COLO668 (cell line): Measurements from ENCODE around the gene NALCN.

Source experiments
- DNase-seq: peaks from one replicate; lab custom pipeline; 2025; ENCODE audit not compliant: unreplicated experiment; lab: John Stamatoyannopoulos, UW

NALCN gene

GRCh38 chr13:101211261-101211660 is 205.0 kb downstream of the NALCN start:
- no peak for DNase-seq

GRCh38 chr13:101210774-101211173 is 205.5 kb downstream of the NALCN start:
- no peak for DNase-seq

- DNase-seq, result no peak
Observed at GRCh38 chr13:101209206-101209893, 207.0 kb downstream of the NALCN start.

GRCh38 chr13:101205408-101205807 is 210.9 kb downstream of the NALCN start:
- no peak for DNase-seq

- no peak for DNase-seq
Observed at GRCh38 chr13:101204270-101205020, 211.9 kb downstream of the NALCN start.

GRCh38 chr13:101202590-101202989 is 213.7 kb downstream of the NALCN start:
- no peak for DNase-seq

GRCh38 chr13:101190976-101191375 is 225.3 kb downstream of the NALCN start:
- DNase-seq, result no peak

GRCh38 chr13:101190337-101190736 is 226.0 kb downstream of the NALCN start:
- no peak for DNase-seq

- DNase-seq, result no peak
Observed at GRCh38 chr13:101185606-101186005, 230.7 kb downstream of the NALCN start.

GRCh38 chr13:101181076-101181685 is 235.1 kb downstream of the NALCN start:
- no peak for DNase-seq

- no peak for DNase-seq
Observed at GRCh38 chr13:101179021-101179420, 237.3 kb downstream of the NALCN start.

- DNase-seq, result no peak
Observed at GRCh38 chr13:101178406-101178805, 237.9 kb downstream of the NALCN start.

- no peak for DNase-seq
Observed at GRCh38 chr13:101170306-101170705, 246.0 kb downstream of the NALCN start.

- no peak for DNase-seq
Observed at GRCh38 chr13:101157261-101157660, 259.0 kb downstream of the NALCN start.

GRCh38 chr13:101155920-101156319 is 260.4 kb downstream of the NALCN start:
- no peak for DNase-seq

- no peak for DNase-seq
Observed at GRCh38 chr13:101152184-101152583, 264.1 kb downstream of the NALCN start.

GRCh38 chr13:101150998-101151397 is 265.3 kb downstream of the NALCN start:
- no peak for DNase-seq

GRCh38 chr13:101149735-101150384 is 266.4 kb downstream of the NALCN start:
- no peak for DNase-seq

- DNase-seq, result no peak
Observed at GRCh38 chr13:101146101-101146898, 270.0 kb downstream of the NALCN start.

GRCh38 chr13:101144808-101145419 is 271.4 kb downstream of the NALCN start:
- peak; percentile 45 for DNase-seq
